Activated T-cell treated with anti-CD3 and anti-CD28 coated beads for 1 hour (primary cell): ENCODE data around the gene TRAF5.
"Not testable (repeated sequence)": the region's sequence is repeated elsewhere in the genome, so short reads cannot be mapped to it uniquely, and the experiment has no call there.

Experiments used
- DNase-seq: peaks from one replicate; pipeline ENCODE4 v3.0.0-alpha.2; 2020; ENCODE audit warnings: low read depth

Gene TRAF5

DNA sequence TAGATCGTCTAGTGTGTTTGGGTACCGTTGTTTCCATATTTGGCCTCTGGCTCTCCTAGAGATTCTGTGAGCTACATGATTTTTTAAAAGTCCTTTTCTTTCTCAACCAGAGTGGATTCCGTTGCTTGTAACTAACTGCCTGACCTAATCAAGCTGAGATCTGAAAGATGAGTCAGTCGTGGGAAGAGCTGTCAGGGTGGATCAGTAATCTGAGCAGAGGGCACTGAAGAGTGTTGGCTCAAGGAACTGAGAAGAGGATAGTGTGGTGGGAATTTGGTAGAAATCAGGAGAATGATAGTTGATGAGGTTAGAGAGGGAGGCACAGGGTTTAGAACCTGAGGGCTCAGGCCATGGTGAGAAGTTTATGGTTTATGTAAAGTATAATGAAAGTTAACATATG, 52.2 kb downstream of the TRAF5 start:
- DNase-seq = no peak

DNA sequence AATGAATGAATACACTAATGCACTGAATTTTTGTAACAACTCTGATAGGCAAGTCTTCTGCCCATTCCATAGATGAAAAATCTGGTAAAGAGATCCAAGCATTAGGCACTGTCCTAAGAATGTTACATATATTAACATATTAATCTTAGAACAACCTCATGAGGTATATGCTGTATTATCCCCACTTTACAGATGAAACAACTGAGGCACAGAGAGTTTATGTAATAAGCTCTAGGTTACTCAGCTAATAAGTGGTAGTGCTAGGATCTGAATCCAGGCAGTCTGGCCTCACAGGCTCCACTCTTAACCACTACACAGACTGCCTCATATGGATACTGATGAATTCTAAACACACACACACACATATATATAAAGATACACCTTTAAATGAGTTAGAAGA, 52.8 kb downstream of the TRAF5 start:
- DNase-seq = no peak

DNA sequence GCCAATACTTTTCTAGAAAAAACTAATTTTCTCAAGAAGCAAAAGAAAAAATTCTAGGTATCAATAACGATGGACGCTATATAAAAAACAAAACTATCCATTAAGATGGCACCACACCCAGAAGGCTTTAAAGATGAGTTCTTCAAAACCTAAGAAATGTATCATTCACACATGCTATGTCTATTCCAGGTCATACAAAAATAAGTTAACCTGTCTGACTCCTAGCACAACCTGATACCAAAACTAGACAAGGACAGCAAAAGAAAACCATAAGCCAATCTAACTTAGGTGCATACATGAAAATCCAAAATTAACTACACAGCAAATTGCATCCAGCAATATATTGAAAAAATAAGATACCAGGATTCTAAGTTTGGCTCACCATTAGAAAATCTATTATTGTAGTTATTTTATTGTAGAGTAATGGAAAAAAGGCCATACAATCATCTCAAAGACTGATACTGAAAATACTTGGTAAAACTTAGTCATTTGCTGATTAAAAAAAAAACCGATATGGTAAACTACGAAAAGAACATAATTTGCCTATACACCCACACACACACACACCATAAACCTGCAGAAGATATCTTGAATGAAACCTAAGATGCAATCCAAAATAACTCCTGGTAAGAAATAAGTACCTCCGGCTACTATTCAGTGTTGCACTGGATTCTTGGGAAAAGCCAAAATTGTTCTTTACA, 55.0 kb downstream of the TRAF5 start:
- no peak for DNase-seq

DNA sequence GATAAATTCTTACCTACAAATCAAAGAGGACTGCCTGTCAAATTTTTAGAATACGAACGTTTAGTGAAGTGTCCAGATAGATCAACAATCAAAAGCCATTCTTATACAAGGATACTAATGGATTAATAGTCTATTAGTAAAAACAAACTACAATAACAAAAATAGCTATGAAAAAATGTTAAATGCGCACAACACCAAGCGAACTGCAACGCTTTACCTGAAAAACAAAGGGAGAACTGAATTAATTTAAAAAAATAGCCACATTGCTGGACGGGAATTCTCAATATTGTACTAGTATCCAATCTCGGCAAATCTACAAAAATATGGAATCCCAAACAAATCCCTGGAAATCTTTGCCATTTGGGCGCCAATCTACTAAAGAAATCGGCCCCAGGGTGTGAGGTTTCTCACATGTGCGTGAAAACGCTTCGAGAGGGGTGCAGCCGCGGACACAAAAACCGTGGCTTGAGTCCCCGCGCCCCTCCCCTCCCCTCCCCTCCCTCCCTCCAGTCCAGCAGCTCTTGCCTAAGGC, 55.6 kb downstream of the TRAF5 start:
- no peak for DNase-seq

- peak; percentile 76 for DNase-seq
Measured at GRCh38 chr1:211382714-211383480, 56.3 kb downstream of the TRAF5 start.

GRCh38 chr1:211384524-211384923, 57.9 kb downstream of the TRAF5 start:
- no peak for DNase-seq

GRCh38 chr1:211386921-211387320, 60.3 kb downstream of the TRAF5 start:
- DNase-seq = no peak

GRCh38 chr1:211390829-211391228, 64.2 kb downstream of the TRAF5 start:
- DNase-seq = not testable (repeated sequence)

DNA sequence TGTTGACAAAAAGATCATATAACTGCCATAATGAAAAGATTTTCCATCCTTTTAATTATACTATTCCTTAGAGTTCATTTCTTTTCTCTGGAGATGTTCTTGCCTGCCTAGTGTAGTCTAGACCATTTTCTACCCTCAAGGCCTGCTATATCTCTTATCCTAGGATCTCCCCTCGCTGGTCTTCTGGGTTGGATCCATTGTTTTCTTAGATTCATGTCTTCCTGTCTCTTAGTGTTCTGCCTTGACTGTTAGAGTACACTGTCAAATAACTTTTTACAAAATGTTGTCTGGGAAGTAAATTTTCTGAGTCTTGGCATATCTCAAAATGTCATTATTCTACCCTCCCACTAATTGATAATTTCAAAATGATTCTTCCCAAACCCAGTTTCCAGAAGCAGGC, 66.6 kb downstream of the TRAF5 start:
- no peak for DNase-seq

DNA sequence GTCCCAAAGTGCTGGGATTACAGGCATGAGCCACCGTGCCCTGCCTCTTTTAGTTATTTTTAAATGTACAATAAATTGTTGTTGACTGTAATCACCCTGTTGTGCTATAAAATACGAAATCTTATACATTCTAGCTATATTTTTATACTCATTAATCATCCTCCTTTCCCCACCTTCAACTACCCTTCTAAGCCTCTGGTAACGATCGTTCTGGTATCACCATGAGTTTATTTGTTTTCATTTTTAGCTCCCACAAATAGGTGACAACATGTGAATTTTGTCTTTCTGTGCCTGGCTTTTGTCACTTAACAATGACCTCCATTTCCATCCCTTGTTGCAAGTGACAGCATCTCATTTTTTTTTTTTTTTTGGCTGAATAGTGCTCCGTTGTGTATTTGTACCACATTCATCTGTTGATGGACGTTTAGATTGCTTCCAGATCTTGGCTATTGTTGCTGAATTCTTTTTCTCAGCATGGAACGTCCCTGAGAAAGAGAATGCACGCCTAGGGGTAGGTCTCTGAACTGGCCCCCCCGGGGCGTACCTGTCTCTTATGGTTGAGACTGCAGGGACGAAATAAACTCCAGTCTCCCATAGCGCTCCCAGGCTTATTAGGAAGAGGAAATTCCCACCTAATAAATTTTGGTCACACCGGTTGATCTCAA, 71.8 kb downstream of the TRAF5 start:
- not testable (repeated sequence) for DNase-seq

- DNase-seq = not testable (repeated sequence)
Measured at GRCh38 chr1:211399851-211400393, 73.3 kb downstream of the TRAF5 start.

GRCh38 chr1:211401751-211402150, 75.1 kb downstream of the TRAF5 start:
- DNase-seq = not testable (repeated sequence)

DNA sequence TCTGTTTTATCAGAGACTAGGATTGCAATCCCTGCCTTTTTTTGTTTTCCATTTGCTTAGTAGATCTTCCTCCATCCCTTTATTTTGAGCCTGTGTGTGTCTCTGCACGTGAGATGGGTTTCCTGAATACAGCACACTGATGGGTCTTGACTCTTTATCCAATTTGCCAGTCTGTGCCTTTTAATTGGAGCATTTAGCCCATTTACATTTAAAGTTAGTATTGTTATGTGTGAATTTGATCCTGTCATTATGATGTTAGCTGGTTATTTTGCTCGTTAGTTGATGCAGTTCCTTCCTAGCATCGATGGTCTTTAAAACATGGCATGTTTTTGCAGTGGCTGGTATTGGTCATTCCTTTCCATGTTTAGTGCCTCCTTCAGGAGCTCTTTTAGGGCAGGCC, 79.5 kb downstream of the TRAF5 start:
- DNase-seq = not testable (repeated sequence)

DNA sequence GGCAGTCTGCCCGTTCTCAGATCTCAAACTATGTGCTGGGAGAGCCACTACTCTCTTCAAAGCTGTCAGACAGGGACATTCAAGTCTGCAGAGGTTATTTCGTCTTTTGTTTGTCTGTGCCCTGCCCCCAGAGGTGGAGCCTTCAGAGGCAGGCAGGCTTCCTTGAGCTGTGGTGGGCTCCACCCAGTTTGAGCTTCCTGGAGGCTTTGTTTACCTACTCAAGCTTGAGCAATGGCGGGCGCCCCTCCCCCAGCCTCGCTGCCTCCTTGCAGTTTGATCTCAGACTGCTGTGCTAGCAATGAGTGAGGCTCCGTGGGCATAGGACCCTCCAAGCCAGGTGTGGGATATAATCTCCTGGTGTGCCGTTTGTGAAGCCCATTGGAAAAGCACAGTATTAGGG, 81.1 kb downstream of the TRAF5 start:
- not testable (repeated sequence) for DNase-seq

DNA sequence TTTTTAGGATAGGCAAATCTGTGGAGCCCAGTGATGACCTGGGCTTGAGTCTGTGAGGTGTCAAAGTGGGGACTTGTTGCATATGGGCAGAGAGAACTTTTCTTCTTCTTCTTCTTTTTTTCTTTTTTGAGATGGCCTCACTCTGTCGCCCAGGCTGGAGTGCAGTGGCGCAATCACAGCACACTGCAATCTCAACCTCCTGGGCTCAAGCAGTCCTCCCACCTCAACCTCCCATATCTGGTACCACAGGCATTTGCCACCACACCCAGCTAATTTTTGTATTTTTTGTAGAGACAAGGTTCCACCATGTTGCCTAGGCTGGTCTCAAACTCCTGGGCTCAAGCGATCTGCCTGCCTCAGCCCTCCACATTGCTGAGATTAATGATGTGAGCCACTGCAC, 85.0 kb downstream of the TRAF5 start:
- DNase-seq = no peak

DNA sequence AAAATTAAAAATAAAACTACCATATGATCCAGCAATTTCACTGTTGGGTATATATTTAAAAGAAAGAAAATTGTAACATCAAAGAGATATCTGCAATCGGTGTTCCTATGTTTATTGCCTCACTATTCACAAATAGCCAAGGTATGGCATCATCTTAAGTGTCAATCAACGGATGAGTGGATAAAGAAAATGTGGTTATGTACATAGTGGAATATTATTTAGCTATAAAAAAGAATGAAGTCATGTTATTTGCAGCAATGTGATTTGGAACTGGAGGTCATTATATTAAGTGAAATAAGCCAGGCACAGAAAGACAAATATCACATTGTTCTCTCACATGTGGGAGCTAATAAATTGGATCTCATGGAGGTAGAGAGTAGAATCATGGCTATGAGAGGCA, 89.1 kb downstream of the TRAF5 start:
- no peak for DNase-seq

DNA sequence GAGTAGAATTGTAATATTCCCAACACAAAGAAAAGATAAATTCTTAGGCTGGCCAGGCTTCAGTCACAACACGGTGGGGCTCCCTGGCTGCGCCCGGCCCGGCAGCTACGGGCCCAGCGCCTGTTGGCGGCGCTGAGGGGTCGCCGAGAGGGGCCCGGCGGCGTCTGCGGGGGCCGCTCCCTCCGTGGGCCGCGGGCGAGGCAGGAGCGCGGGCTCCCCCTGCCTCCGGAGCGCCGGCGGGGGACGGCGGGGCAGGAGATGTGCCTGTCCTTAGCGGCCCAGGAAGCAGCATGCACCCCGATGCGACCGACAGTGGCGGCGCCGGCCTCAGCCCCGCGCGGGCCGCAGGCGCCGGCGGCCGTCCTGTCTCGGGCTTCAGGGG, 89.6 kb downstream of the TRAF5 start:
- DNase-seq = peak; percentile 7

DNA sequence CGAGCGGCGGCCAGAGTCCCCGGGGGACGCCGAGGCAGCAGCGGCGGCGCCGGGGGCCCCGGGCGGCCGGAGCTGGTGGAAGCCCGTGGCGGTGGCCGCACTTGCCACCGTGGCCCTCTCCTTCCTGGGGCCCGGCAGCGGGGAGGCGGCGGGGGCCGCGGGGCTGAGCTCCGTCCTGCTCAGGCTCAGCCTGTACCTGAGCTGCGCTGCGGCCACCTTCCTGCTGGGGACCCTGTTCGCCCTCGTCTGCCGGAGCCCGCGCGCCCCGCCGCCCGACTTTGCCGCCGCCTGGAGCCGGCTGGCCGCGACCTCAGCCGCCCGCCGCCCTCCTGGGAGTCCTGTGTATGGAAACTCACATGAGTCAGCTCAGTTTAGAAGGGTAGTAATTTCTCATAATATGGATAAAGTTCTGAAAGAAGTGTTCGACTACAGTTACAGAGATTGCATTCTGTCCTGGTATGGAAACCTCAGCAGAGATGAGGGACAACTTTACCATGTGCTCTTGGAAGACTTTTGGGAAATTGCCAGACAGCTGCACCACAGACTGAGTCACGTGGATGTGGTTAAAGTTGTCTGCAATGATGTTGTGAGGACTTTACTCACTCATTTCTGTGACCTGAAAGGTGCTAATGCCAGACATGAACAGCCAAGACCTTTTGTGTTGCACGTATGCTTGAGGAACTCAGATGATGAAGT, 90.1 kb downstream of the TRAF5 start:
- peak; percentile 36 for DNase-seq

DNA sequence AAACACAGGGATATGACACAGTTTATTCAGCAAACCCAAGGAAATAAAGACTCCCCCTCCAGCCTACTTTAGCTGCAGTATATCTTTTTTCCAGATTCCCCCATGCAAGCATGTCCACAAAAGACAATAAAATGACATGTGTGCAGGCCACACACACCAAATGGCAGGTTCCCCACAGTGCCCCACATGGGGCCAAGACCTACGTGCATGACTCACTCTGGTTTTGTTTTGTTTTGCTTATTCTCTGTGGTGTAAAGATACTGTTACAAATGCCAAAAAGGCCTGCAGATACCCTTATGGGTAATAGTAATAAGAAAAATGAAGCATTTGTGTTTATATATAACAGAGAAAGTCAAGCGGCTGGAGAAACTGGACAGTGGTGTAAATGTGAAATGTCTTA, 93.8 kb downstream of the TRAF5 start:
- no peak for DNase-seq

DNA sequence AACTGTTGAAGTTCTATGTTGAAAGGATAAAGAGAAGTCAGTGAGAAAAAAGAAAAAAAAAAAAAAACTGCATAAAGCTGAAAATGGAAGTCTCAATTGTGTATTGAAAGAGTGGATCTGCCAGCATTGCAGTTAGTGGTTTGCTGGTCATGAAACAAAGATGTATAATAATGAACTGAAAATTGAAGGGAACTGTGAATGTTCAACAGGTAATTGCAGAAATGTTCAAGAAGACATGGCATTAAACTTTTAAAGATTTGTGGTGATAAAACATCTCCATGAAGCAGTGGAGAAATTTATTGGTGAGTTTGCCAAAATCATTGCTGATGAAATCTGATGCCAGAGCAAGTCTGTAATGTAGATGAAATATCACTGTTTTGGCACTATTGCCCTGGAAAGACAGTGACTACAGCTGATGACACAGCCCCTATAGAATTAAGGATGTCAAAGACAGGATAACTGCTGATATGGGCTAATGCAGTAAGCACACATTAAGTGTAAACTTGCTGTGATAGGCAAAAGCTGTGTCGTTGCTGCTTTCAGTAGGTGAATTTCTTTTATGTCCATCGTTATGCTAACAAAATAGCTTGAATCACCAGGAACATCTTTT, 94.3 kb downstream of the TRAF5 start:
- no peak for DNase-seq

GRCh38 chr1:211424018-211424417, 97.4 kb downstream of the TRAF5 start:
- no peak for DNase-seq
